Suppressor macrophage treated with lipopolysaccharide for 1 hour (primary cell): ENCODE measurements around the gene BRSK2.

Source experiments
- DNase-seq, 3 donors: peaks; one replicate each; pipeline ENCODE4 v3.0.0-alpha.2; 2020 to 2022

Gene BRSK2

GRCh38 chr11:1377231-1377780 lies 12.4 kb upstream of the BRSK2 start:
- no peak for DNase-seq

- DNase-seq = no peak
These were observed 7.8 kb upstream of the BRSK2 start for GRCh38 chr11:1381793-1382425.

GRCh38 chr11:1382429-1382828 lies 7.3 kb upstream of the BRSK2 start:
- DNase-seq = no peak

- peak; percentile 91 to 96 (median 95) for DNase-seq
These were observed 6.7 kb upstream of the BRSK2 start for GRCh38 chr11:1382831-1383607.

- peak; percentile 51 to 57 (median 54) for DNase-seq
These were observed 5.3 kb upstream of the BRSK2 start for GRCh38 chr11:1384199-1384970.

- DNase-seq = no peak
These were observed 2.2 kb upstream of the BRSK2 start for GRCh38 chr11:1387521-1387920.

- peak in 1 of 3 donors; percentile 7 for DNase-seq
These were observed 1.6 kb upstream of the BRSK2 start for GRCh38 chr11:1387961-1388762.

GRCh38 chr11:1388763-1389102 lies 1.0 kb upstream of the BRSK2 start:
- peak in 1 of 3 donors; percentile 28 for DNase-seq

- peak; percentile 93 to 97 (median 96) for DNase-seq
These were observed 417 bp upstream of the BRSK2 start for GRCh38 chr11:1389103-1389931.

GRCh38 chr11:1390569-1391164 lies 933 bp downstream of the BRSK2 start:
- DNase-seq = peak in 2 of 3 donors; percentile 21 to 38

GRCh38 chr11:1391165-1392075 lies 1.7 kb downstream of the BRSK2 start:
- DNase-seq = no peak

- DNase-seq = no peak
These were observed 2.4 kb downstream of the BRSK2 start for GRCh38 chr11:1392111-1392510.

GRCh38 chr11:1392561-1392960 lies 2.8 kb downstream of the BRSK2 start:
- DNase-seq = no peak

- DNase-seq = no peak
These were observed 3.4 kb downstream of the BRSK2 start for GRCh38 chr11:1393038-1393710.

GRCh38 chr11:1394936-1395772 lies 5.4 kb downstream of the BRSK2 start:
- DNase-seq = no peak

- no peak for DNase-seq
These were observed 6.1 kb downstream of the BRSK2 start for GRCh38 chr11:1395773-1396374.

- DNase-seq = no peak
These were observed 6.7 kb downstream of the BRSK2 start for GRCh38 chr11:1396375-1396841.
